AG08396 (cell line): ENCODE data around the gene ARHGEF37.
A peak's percentile ranks its signal among the peaks of the same experiment; 100 is the strongest.

Experiments
- DNase-seq: peaks from one replicate; pipeline ENCODE4 v3.0.0; 2012; ENCODE audit warnings: low spot score, mixed read lengths

The ARHGEF37 gene

DNA sequence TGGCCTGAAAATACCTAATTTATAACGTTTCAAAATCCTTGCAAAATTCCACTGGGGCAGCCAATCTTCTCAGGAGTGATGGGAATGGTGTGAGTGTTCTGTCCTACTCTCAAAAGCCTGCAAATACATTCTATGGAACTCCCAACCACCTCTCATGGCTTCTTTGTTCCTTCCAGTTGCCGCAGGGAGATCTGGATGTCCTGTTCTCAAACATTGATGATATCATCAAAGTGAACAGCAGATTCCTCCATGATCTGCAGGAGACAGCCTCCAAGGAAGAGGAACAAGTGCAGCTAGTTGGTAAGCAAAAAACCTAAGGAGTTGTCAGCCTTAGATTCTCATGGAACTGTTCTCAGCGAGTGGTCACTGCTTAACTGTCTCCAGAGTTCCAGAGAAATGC lies 19.6 kb downstream of the ARHGEF37 start:
- DNase-seq, result no peak

DNA sequence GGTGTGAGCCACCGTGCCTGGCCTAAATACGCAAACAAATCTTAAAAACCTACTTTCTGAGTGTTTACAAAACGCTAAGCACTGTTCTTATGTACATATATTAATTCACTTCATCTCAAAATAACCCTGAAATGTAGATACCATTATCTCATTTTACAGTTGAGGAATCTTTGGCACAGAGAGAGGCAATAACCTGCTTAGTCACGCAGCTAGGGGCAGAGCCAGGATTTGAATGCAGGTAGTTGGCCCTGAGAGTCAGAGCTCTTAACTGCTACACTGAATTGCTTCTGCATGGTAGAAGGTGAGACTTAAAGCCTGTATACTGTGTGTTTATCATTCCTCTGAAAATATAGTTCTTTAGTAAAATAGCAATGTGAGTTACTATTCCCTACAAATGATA lies 21.9 kb downstream of the ARHGEF37 start:
- no peak for DNase-seq

DNA sequence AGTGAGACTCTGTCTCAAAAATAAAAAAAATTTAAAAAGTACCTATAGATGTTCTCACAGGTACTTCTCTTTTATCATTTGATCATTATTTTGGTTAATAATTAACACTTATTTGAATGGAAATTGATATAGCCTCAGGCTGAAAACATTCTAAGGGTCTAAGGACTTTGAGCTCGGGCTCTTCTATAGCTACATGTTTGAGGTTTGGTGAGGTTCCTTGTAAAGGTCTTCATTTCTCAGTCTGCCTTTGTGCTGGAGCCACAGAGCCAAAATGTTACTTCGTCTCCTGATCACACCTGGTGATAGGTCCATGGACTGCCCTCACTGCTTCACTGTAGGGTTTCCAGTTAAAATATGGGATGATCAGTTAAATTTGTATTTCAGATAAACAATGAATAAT lies 22.6 kb downstream of the ARHGEF37 start:
- no peak for DNase-seq

DNA sequence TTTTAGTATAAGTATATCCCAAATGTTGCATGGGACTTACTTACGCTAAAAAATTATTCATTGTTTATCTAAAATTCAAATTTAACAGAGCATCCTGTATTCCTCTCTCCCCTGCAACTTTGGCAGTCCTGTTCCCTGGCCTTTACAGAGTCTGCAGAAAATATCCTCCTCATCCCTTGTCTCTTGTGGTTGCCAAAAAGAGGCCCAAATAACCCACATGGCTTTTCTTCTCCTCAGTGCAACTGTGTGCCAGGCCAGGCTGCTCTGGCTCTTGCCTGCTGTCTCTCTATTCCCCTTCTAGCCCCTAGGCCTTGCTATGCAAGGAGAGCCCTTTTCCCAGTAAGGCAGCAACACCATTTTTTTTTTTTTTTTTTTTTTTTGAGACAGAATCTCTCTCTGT lies 23.0 kb downstream of the ARHGEF37 start:
- no peak for DNase-seq

DNA sequence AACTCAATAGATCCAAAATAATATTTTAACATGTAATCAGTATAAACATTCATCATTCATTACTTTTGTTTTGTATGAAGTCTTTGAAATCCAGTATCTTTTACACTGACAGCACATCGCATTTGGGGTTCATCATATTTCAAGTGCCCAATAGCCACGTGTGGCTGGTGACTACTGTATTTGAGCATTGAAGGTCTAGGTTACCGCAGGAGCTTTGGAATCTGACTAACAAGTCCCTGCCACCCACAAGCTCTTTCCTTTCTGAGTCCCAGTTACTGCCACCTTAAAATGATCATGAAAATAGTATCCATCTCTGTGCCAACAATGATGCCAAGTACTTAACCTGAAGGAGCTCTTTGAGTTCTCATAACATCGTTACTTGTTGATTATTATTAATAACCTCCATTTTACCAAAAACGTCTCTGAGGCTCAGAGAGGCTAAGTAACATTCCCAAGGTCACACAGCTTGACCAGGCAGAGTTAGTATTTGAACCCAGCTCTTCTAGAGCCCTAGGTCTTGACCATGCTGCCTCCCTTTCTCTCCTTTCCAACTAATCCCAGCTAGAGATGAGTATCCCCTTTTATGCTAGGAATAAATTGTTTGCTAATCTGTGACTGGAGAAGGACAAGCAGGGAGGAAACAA lies 24.2 kb downstream of the ARHGEF37 start:
- no peak for DNase-seq

DNA sequence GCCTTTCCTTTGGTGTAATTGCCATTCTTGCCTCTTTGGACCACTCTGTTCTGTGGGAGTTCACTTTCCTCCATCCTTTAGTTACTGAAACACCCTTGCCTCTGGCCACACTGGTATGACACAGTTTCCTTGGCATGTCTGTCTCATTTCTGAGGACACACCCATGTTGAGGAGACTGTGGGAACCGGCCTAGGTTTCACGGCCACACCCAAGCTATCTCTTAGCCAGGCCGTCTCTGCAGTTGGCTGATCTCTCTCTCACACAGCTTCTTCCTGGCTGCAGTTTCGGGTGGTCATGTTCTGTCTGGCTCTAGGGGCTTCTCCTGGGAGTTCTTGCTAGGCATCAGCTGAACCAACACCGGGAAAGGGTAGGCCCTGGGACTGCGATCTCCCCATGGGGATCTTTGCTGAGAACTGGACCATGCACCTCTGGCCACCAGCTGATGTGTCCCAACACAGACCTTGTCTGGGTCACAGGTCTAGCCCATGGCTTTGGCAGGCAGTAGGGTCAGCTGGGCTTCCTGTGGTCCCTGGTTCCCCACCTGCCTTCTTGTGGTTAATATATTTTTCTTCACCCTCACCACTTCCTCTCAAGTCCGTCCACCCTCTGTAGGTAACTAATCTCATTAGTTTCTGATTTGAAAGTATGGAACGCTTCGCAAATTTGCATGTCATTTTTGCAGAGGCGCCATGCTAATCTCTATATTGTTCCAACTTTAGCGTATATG lies 24.9 kb downstream of the ARHGEF37 start:
- peak; percentile 85 for DNase-seq

DNA sequence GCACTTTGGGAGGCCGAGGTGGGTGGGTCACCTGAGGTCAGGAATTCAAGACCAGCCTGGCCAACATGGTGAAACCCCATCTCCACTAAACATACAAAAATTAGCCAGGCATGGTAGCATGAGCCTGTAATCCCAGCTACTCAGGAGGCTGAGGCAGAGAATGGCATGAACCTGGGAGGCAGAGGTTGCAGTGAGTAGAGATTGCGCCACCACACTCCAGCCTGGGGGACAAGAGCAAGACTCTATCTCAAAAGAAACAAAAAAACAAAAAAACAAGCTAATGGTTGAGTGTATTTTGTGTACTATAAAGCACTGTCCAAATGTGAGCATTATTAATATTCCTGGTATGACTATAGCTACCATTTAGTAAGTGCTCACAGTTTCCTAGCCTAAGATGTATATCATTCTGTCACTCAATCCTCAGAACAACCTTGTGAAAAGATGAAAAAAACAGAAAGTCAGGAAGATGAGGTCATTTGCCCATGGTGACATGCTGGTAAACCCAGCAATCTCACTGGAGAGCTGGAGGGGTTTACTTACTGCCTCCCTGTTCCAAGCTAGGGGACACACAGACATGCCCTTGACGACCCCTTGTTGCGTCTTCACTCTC lies 27.7 kb downstream of the ARHGEF37 start:
- DNase-seq, result no peak

DNA sequence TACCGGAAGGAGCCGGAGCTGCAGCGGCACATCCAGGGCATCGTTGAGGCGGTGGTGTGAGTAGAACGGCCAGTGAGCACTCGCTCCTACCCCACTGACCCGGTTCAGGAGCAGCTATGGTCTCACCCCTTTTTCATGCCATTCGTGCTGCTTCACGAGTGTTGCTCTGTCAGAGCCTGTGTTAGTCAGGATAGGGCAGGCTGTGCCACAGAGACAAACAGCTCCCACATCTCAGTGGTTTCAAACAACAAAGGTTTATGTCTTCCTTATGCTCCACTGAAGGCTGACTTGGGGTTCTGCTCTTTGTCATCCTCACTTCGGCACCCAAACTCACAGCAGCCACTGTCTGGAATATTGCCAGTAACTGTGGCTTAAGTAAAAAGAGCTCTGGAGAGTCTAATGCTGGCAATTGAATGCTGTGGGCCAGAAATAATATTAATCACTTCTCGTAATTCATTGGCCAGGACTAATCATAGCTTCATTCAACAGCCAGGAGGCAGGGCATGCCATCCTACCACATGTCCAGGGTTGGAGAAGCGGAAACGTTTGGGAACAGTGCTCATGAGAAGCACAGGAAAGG lies 28.4 kb downstream of the ARHGEF37 start:
- no peak for DNase-seq

DNA sequence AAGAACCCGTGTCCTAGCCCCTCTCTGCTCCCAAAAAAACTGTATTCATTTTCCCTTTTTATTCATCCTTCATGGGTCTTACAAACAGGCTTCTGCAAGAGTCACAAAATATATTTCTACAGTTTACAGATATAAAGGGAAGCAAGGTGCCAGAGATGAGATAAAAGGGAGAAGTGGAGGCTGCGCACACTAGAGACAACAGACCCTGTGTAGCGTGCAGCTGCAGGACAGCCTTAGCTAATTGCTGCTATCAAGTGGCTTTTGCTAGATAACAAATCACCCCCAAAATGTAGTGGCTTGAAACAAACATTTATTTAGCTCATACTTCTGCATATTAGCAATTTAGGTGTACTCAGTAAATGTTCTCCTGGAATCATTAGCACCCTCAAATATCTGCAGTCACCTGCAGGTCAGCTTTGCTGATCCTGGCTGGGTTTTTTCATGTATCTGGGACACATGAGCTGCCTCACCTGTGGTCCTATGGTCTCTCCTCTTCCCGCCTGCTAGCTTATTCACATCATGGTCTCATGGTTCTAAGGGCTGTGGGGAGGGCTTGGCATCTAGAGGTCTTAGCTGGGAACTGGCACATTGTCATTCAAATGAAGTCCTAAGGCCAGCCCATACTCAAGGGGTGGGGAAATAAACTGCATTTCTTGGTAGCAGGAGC lies 29.4 kb downstream of the ARHGEF37 start:
- DNase-seq, result no peak

DNA sequence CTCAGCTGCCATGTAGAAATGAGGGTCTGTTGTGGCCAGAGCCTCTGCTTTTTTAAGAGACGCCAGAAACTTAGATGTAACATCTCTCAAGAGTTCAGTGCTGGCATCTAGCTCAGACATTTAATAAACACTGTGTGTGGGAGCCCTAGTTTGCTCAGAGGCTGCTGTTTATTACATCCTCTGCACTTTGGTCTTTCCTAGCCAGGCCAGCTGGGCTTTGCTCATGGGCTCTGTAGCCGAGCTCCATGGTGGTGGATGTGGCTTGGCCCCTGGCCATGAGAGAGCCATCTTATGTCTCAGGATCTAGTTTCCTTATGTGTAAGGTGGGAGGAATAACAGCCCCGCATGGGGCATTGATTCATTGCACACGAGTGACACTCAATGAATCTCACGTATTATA lies 30.0 kb downstream of the ARHGEF37 start:
- DNase-seq, result peak; percentile 76

DNA sequence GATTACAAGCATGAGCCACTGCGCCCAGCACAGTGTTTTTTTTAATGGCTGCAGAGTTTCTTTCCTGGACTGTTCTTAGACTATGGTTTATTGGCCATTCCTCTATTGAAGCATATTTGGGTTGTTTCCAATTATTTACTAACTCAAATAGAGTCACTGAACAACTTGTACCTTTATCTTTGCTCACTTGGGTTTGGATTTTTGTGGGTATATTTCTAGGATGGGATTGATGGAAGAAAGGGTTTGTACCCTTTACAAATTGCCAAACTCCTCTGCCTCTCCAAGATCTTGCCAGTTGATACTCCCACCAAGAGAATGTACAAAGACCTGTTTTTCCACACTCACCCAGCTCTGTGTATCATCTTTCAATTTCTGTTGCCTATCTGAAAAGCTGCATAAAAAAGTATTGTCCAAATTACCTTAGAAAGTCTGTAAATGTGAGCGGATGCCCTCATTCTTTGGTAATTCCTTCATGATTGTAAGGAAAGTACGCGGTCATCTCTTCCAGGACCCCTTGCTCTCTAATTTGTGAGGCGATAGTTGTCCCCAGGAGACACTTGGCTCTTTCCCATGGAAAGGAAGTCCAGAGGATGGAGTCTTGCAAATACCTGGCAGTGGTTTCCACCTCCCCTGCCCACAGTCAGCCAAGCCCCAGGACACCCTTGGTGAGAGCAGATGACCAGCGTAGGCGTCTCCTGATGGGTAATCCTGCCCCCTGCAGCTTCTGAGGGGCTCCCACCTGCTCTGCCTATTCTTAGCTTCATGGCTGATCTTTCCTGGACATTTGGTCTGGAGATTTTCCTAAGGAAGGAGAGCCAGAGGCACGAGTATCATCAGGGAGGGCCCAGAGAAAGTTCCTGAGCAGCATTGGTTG lies 33.0 kb downstream of the ARHGEF37 start:
- DNase-seq, result no peak

DNA sequence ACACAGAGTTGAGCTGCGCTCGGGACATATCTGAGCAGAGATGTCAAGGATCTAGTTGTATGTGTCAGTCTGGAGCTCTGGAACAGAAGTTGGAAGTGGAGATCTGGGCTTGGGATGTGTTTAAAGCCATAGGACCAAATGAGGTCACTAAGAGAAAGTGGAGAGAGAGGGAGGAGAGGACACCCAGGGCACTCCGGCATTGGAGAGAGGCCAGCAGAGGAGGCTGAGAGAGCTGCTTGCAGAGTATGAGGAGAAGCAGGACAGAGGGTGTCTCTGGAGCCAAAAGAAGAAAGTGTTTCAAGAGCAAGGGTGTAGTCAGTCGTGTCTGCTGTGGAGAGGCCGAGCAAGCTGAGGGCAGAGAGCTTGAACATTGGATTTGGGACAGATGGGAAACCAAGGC lies 34.7 kb downstream of the ARHGEF37 start:
- no peak for DNase-seq

DNA sequence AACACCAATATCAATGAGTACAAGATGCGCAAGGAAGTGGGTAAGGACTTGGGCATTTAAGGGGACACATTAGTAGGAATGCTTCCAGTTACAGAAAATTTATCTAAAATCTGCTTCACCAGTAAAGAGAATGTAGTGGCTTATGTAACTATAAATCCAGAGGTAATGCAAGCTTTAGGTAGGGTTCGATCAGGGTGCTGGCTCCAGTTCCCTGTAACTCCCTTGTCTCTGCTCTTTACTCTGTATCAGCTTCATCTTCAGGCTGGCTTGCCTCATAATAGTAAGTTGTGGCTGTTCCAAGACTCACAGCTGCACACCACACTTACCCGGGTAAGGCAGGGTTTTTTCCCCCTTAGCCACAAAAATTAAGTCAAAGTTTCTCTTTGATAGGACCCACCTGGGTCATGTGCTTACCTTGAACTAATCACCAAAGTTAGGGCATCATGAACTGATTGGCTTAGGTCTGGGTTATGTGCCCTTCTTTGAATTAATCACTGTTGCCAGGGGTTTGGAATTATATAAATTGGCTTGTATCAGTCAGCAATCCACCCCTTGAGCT lies 35.5 kb downstream of the ARHGEF37 start:
- no peak for DNase-seq

DNA sequence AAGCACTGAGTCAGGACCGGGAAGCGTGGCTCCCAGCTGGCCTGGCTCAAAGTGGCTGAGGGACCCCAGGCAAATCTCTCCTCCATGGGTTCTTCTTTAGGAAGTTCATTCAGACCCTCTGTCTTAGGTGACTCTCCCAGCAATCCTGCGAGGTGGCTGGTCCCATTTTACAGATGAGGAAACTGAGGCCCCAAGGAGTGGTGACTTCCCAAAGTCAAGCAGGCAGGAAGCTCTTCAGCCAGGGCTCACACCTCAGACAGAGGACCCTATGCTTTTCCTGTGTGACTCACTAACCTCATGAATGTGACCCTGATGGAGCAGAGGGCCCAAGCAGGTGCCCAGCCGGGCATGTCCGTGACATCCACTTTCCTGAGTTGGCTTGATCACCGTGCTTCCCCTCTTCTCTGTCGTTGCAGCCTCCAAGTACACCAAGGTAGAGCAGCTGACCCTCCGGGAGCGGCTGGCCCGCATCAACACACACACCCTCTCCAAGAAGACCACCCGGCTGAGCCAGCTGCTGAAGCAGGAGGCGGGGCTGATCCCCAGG lies 36.5 kb downstream of the ARHGEF37 start:
- no peak for DNase-seq

DNA sequence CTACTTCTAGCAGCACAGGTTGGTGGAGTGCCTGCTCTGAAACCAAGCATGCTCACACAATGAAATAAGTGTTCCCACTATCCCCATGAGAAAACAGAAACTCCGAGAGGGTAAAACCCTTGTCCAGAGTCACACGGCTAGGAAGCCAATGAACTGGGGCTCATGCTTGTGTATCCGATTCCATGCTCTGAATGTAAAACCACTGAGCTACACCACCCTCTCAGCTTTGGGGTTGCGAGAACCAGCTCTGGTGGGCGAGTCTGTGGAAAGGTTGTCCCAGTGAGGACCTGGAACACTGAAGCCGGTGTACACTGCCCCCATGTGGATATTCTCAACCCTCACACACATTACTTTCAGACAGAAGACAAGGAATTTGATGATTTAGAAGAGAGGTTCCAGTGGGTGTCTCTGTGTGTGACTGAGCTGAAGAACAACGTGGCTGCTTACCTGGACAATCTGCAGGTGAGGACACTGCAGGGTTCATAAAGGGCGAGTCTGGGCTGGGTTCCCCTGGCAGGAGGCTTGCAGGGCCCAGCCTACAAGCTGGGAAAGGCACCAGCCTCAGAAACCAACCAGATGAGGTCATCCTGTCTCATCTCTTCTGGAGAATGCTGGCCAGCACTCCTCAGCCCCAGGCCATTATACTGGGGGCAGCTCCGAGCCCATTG lies 37.4 kb downstream of the ARHGEF37 start:
- DNase-seq, result peak; percentile 70

DNA sequence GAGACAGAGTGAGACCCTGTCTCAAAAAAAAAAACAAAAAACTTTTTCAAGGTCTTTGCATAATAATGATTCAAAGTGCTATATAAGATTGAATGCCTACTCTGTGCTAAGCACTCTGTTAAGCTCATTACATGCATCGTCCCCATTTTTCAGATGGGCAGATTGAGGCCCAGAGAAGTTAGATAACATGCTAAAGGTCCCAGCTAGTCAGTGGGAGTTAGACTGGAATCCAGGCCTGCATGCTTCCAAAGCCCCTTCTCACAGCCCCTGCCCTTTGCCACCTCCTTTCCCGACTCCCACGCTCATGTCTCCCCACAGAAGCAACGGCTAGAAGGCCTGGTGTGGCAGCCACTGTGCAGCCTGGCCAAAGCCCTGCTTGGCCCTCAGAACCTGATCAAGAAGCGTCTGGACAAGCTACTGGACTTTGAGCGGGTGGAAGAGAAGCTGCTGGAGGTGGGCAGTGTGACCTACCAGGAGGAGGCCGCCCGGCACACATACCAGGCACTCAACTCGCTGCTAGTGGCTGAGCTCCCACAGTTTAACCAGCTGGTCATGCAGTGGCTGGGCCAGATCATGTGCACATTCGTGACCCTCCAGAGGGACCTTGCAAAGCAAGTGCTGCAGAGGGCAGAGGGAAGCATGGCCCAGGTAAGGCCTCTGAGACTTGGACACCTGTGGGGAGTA lies 40.3 kb downstream of the ARHGEF37 start:
- no peak for DNase-seq

DNA sequence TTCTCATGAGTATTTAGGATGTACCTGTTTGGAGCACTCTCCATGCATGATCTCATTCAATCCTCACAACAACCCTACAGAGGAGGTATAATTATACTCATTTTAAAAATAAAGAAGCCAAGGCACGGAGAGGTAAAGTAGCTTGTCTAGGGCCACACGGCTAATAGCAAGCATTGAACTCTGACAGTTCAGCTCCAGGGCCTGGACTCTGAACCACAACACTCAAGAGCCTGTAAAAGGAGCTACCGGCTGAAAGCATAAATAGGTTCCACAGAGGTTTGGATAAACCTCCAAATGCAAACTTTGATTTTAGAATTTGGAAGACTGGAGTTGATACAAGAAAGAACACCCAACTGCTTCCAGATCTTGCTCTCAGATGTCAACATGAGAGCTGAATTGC lies 41.2 kb downstream of the ARHGEF37 start:
- no peak for DNase-seq

DNA sequence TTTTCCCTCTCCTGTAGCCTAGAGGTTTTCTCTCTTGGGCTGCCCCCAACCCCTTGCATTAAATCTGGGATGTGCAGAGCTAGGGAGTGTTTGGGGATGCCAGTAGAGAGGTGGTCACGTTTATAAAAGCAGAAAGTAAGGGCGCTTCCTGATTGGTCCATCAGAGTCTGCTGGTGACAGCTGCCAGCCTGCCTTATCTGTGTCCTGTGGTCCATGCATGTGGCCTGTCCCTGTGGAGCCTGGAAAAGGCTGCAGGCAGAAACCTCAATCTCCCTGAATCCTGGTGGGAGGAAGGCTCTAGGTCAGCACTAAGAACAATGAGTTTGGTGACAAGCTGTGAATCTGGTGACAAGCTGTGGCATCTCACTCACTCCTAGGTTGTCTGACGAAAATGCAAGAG lies 42.2 kb downstream of the ARHGEF37 start:
- DNase-seq, result no peak

DNA sequence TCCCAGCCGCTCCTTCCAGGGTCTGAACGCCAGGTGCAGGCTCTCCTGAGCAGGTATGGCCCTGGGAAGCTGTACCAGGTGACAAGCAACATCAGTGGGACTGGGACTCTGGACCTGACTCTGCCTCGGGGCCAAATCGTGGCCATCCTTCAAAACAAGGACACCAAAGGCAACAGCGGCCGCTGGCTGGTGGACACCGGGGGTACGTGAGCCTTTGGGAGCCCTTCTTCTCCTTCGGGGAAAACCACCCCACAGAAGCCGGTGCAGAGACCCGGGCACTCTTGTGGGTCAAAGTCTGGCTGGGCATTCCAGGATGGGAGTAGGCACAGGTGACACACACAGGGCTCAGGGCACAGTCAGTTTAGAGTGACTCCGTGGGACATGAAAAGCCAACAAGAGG lies 45.8 kb downstream of the ARHGEF37 start:
- no peak for DNase-seq

DNA sequence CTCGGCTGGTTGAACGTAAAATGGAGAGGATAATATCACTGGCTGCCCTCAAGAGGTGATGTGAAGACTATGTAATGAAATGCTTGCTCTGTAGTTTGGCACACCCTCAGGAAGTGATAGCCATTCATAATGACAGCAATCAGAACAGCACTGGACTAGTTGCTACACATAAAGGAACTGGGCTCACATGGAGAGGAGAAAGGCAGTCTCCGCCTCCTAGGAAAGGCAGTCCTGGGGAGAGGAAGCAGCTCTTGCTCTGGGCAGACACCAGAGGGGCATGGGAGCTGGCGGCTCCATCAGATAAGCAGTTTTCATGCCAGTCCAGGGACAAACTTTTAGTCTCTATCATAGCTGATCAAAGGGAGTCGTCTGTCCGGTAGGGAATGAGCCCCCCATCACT lies 46.9 kb downstream of the ARHGEF37 start:
- no peak for DNase-seq
